SK-N-MC (cell line): Measurements from ENCODE around the gene PRKAR1B.

Source experiments
- EZH2 ChIP-seq: fragments of 200-600 bp; sonication (generic); IDR thresholded peaks from one replicate; pipeline ENCODE4 v1.6.1; 2017; ENCODE audit warnings: antibody characterized with exemption
- FOXP2 ChIP-seq: optimal IDR thresholded peaks from 2 replicates; pipeline ENCODE3; 2011; ENCODE audit warnings: mild to moderate bottlenecking, moderate library complexity; ENCODE audit not compliant: insufficient read depth; ENCODE audit errors: extremely low read length, control extremely low read depth
- POLR2AphosphoS5 ChIP-seq: IDR thresholded peaks from 2 replicates; pipeline ENCODE4 v1.6.1; 2012; ENCODE audit warnings: mild to moderate bottlenecking, low read depth, low read length, borderline replicate concordance

- no peak for TF ChIP-seq EZH2
- TF ChIP-seq POLR2AphosphoS5, result no peak
- TF ChIP-seq FOXP2, result no peak
Observed at GRCh38 chr7:683526-684205, 43.4 kb downstream of the PRKAR1B start.
